Muscle of leg (tissue), 11 donors: ENCODE results near the gene ALK. TPM values are rescaled to one million over a fixed set of nuclear protein-coding genes. Genes with fewer than 3 reads are reported as not detected.

ENCODE experiments used
- DNase-seq: peaks from one replicate; pipeline ENCODE4 v3.0.0; 2013
- H3K27ac ChIP-seq: one replicate; pipeline ENCODE4 v1.5.1; 2013; ENCODE audit warnings: mild to moderate bottlenecking, low read length, control low read depth
- H3K27me3 ChIP-seq: one replicate; pipeline ENCODE4 v1.6.1; 2013; ENCODE audit warnings: low read length; ENCODE audit not compliant: control insufficient read depth, insufficient read depth
- H3K36me3 ChIP-seq: one replicate; pipeline ENCODE4 v1.6.1; 2013; ENCODE audit warnings: low read length; ENCODE audit not compliant: control insufficient read depth, insufficient read depth
- H3K4me1 ChIP-seq: one replicate; pipeline ENCODE4 v1.6.1; 2013; ENCODE audit warnings: low read length; ENCODE audit not compliant: control insufficient read depth, insufficient read depth
- H3K4me3 ChIP-seq: one replicate; pipeline ENCODE4 v1.5.1; 2013; ENCODE audit warnings: low read length, control low read depth
- H3K9me3 ChIP-seq: replicated peaks from 2 replicates; pipeline ENCODE4 v1.6.1; 2013; ENCODE audit warnings: low read depth, low read length; ENCODE audit not compliant: control insufficient read depth
- WGBS: methylation state at CpG from one replicate; pipeline ENCODE4 v1.1.5; 2013; ENCODE audit warnings: missing lambda C conversion rate; ENCODE audit not compliant: insufficient coverage; 5-methylcytosine and 5-hydroxymethylcytosine counted together
- polyA plus RNA-seq, 8 donors: library from polyadenylated mRNA; unstranded; fragments of 120-200 nt; gene quantifications; one replicate each; pipeline versions ENCODE4 v1.2.1 to v1.2.3, GENCODE V29; 2013; ENCODE audit warnings: inconsistent platforms in 1 of 8, low replicate concordance in 1 of 8; ENCODE audit not compliant: insufficient read length in 8 of 8, insufficient read depth in 1 of 8
- total RNA-seq: library from RNA; stranded (reverse); fragments of 120-200 nt; gene quantifications from one replicate; pipeline ENCODE4 v1.2.4, GENCODE V29; 2013

ALK gene
- total and polyA plus RNA-seq, 9 donors, result 0.04 to 0.29 (median 0.09) TPM

DNA sequence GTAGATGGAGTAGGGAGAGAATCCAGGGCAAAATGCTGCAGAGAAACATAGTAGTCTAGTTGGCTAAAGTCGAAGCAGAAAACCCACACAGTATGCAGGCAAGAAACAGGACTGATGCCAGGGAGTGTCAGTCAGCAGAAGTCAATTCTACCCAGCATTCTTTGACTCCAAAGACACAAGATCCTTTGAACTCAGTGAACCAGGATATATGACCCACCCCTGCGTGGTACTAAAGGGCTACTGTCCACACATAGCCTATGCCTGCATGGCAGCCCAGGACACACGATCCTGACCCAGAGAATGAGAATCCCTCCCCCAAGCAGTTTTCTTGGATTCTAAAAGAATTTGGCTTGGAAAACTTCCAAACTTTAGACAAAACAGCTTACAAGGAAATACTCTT lies 42.5 kb downstream of the ALK start:
- H3K36me3 ChIP-seq, result no peaks in the 10 kb centered on the region
- no peaks in the 10 kb centered on the region for H3K27me3 ChIP-seq
- no peak overlapping the region for H3K27ac ChIP-seq
- 51% methylated on average over 2 of the region's 3 CpGs for WGBS
- no peaks in the 10 kb centered on the region for H3K9me3 ChIP-seq
- no peak overlapping the region for H3K4me3 ChIP-seq
- no peak for DNase-seq
- H3K4me1 ChIP-seq, result no peaks in the 10 kb centered on the region

DNA sequence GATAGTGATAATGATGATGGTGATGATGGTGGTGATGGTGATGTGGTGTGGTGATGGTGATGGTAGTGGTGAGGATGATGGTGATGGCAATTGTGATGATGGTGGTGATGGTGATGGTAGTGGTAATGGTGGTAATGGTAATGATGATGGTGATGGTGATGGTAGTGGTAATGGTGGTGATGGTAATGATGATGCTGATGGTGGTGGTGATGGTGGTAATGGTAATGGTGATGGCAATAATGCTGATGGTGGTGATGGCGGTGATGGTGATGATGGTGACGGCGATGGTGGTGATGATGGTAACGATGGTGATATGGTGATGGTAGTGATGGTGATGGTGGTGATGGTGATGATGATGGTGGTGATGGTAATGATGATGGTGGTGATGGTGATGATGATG lies 45.0 kb downstream of the ALK start:
- no peaks in the 10 kb centered on the region for H3K9me3 ChIP-seq

DNA sequence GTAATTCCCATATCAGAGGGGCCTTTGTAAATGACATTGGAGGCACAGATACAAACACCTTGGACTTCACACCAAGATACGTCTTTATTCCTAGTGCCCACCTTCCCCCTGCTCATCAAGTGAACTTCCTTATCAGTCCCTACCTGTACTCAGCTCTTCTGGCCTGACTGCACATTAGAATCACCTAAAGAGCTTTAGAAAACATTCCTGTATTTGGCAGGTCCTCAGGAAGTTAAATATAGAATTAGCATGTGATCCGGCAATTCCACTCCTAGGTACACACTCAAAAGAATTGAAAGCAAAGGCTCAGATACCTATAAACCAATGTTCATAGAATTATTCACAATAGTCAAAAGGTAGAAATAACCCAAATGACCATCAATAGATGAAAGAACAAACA lies 46.6 kb downstream of the ALK start:
- Histone ChIP-seq H3K4me1 (no peaks in the 10 kb centered on the region), H3K9me3 (no peaks in the 10 kb centered on the region), H3K36me3 (no peaks in the 10 kb centered on the region), H3K27me3 (no peaks in the 10 kb centered on the region), H3K4me3 (no peak overlapping the region), H3K27ac (no peak overlapping the region)
- no peak for DNase-seq
- WGBS, result no CpG with 5 or more reads among the region's 2 CpGs

More for the DNA sequence above, 45.0 kb downstream of the ALK start:
- H3K27ac ChIP-seq, result no peak overlapping the region
- no peak overlapping the region for H3K4me3 ChIP-seq
- H3K27me3 ChIP-seq, result no peaks in the 10 kb centered on the region
- 100% methylated on average over 4 of the region's 4 CpGs for WGBS
- no peaks in the 10 kb centered on the region for H3K36me3 ChIP-seq
- no peak for DNase-seq
- H3K4me1 ChIP-seq, result no peaks in the 10 kb centered on the region

DNA sequence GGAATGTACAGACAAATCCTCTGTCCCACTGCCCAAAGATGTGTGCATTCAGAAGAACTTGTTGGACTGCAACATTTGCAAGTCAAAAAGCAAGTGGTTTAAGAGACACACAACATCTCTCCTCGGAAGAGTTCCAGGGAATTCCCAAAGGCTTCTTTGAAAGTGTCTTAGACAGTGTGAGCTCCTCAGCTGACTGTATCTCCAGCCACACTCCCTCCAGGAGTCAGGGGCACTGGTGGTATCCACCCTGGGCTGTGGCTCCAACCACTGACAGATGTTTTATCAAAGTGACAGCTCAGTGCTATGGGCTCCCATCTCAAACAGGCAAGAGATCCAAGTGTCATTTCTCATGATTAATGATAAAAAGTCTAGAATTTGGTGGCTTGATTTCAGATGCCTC lies 48.5 kb downstream of the ALK start:
- Histone ChIP-seq H3K36me3 (no peaks in the 10 kb centered on the region), H3K4me1 (no peaks in the 10 kb centered on the region), H3K27ac (no peak overlapping the region), H3K9me3 (no peaks in the 10 kb centered on the region), H3K27me3 (no peaks in the 10 kb centered on the region), H3K4me3 (no peak overlapping the region)
- 100% methylated on average over 1 of the region's 1 CpG for WGBS
- no peak for DNase-seq

DNA sequence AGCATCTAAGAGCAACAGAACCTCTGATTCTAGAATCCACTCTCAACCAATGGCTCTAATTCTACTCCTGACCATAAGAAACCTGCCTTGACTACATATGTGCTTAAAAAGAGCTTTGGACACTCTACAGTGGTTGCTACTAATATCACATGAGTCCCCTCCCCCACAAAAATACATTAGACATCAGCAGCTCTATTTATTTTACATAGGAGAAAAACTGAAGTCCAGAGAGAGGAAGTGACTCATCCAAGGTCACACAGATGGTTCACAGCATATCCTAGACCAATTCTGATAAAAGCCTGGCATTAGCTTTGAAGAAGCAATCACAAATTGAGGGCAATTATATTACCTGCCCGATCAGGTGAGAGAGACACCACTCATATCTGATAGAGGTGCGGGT lies 49.8 kb downstream of the ALK start:
- H3K27me3 ChIP-seq, result no peaks in the 10 kb centered on the region
- H3K4me1 ChIP-seq, result no peaks in the 10 kb centered on the region
- no peak overlapping the region for H3K27ac ChIP-seq
- H3K36me3 ChIP-seq, result no peaks in the 10 kb centered on the region
- no peak overlapping the region for H3K4me3 ChIP-seq
- no peak for DNase-seq
- H3K9me3 ChIP-seq, result no peaks in the 10 kb centered on the region
- 100% methylated on average over 2 of the region's 2 CpGs for WGBS

DNA sequence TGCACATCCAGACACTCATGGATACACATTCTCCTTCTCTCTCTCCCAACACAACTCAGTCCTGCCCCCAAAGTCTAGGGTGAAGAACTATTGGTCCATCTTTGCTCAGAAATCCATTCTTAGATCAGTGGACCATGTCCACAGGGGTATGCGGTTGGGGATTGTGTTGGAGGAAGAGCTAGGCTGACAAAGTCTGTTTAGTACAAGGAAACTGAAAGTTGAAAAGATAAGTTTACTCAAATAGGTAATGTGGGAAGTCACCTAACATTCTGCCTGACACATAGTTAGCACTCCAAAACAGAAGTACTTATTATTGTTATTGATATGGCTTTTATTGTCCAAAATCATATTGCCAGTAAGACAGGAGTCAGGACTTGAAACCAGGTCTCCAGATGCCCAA lies 55.9 kb downstream of the ALK start:
- Histone ChIP-seq H3K4me3 (no peak overlapping the region), H3K27me3 (peaks cover 2% of the 10 kb centered on the region), H3K36me3 (no peaks in the 10 kb centered on the region), H3K9me3 (no peaks in the 10 kb centered on the region), H3K27ac (no peak overlapping the region), H3K4me1 (no peaks in the 10 kb centered on the region)
- DNase-seq, result no peak
- 100% methylated on average over 1 of the region's 1 CpG for WGBS

DNA sequence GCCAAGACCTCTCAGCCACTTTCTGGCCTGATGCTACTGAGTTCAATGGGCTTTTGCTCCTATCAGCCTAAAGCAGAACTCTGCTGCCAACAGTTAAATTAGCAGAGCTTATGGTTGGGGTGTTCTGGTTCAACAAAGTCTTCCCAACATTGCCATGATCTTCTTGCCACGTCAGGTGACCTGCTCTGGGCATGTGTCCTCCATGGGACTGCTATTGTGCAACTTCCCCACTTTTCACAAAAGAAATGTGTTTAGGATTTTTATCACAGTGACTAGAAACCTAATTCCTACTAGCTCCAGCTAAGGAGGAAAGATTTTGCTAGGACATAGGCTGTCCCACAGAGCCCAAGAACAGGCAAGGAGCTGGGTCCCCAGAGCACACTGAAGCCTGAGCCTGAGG lies 56.4 kb downstream of the ALK start:
- no peak for DNase-seq

DNA sequence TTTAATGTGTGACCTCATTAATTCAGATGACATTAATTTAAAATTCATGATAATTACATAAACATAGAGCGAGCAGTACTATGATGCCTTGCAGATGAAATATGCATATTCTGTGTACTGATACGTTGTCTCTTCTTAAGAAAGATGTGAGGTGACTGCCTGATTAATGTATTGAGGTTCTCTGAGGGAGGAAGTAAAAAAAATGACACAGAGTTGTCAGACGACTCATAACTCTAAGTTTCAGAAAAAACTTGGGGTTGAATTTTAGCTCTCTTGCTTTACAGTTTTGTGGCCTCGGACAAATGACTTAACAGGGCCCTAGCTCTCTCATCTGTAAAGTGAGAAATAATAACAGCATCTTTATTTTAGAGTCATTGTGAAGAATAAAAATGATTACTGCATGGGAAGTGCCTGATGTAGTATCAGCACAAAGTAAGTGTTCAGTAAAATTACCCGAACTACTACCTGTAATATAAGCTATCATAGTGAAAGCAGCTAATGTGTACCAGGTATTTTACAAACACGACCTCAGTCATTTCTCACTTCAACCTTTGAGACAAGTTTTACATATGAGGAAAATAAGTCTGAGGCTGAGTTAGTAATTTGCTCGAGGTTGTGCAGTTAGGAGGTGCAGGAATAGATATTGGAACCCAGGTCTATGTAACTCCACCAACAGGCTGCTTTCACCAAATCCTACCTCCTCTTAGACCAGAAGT lies 65.3 kb downstream of the ALK start:
- Histone ChIP-seq H3K4me3 (no peak overlapping the region), H3K4me1 (no peaks in the 10 kb centered on the region), H3K9me3 (peaks cover 3% of the 10 kb centered on the region), H3K27me3 (peaks cover 5% of the 10 kb centered on the region), H3K27ac (no peak overlapping the region), H3K36me3 (no peaks in the 10 kb centered on the region)
- 88% methylated on average over 2 of the region's 7 CpGs for WGBS
- DNase-seq, result no peak

More for the DNA sequence above, 56.4 kb downstream of the ALK start:
- no CpG with 5 or more reads among the region's 1 CpG for WGBS
- Histone ChIP-seq H3K36me3 (no peaks in the 10 kb centered on the region), H3K27me3 (peaks cover 2% of the 10 kb centered on the region), H3K27ac (no peak overlapping the region), H3K9me3 (no peaks in the 10 kb centered on the region), H3K4me3 (no peak overlapping the region), H3K4me1 (no peaks in the 10 kb centered on the region)

DNA sequence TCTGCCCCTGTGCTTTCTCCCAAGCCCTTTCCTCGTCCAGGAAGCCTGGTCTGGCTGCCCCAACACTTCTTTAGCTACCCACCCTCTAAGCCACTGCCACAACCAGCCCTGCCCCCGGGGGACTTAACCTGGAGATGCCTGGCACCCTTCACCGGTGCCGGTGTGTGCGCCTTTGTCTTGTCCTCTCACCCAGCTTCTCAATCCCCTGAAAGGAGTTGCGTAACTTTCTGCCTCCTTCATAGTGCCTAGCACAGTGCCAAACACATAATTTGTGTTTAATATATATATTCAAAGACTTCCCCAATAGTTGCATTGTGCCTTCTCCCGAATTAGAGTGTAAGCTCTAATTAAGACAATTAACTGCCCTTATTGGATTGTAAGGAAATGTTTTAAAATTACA lies 70.6 kb downstream of the ALK start:
- WGBS, result 88% methylated on average over 3 of the region's 7 CpGs
- no peak for DNase-seq
- H3K9me3 ChIP-seq, result peaks cover 3% of the 10 kb centered on the region
- no peaks in the 10 kb centered on the region for H3K27me3 ChIP-seq
- H3K27ac ChIP-seq, result no peak overlapping the region
- no peak overlapping the region for H3K4me3 ChIP-seq
- peaks cover 9% of the 10 kb centered on the region for H3K4me1 ChIP-seq
- H3K36me3 ChIP-seq, result no peaks in the 10 kb centered on the region

DNA sequence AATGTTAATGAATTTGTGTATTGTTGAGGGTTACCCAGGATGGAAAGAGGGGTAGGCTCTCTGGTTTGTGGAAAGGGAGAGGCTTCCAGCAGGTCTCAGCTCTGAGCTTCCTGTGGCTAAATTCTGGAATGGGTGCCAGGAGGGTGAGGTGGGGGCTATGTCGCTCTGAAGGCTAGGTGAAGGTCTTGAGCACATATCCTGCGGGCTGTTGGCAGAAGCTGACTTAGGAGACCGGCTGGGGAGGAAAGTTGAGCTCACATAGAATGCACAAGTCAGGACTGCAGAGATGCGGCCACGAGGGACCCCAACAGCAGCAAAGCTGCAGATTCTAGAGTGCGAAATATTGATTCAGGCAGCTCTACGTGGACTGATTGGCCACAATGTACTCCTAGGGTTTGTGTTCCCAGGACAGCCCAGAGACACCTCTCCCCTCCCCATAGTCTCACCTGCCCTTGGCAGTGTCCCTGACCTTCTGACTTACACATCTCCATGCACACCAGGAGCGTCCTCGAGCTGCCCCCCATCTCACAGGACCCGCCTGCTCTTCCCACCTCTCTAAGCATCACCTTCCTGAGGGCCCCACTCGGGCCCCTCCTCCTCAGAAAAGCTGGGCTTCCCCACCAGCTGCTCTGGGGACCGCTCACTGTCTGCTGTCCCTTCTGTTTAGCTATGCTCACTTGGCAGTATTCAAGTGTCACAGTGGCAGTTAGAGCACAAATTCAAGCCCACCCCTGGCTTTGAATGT lies 72.6 kb downstream of the ALK start:
- Histone ChIP-seq H3K27me3 (no peaks in the 10 kb centered on the region), H3K27ac (no peak overlapping the region), H3K9me3 (peaks cover 3% of the 10 kb centered on the region), H3K4me3 (no peak overlapping the region), H3K4me1 (peaks cover 9% of the 10 kb centered on the region), H3K36me3 (no peaks in the 10 kb centered on the region)
- DNase-seq, result no peak
- 57% methylated on average over 12 of the region's 12 CpGs for WGBS
